BJ (cell line): ENCODE data around the gene ST8SIA3. TPM values are rescaled to one million over a fixed set of nuclear protein-coding genes. Genes with fewer than 3 reads are reported as not detected.

ENCODE experiments used
- CTCF ChIA-PET: fragments of 350-600 bp; formaldehyde crosslinking; extraction: SDS; loops from one replicate; lab custom pipeline; 2021; ENCODE audit warnings: antibody characterized with exemption, inconsistent platforms; lab: Yijun Ruan, JAX
- POLR2A ChIA-PET: fragments of 300-600 bp; sonication (Branson Sonifier 250); formaldehyde crosslinking; extraction: SDS; loops from one replicate; lab custom pipeline; 2021; ENCODE audit warnings: antibody characterized with exemption; lab: Charles Lee
- DNase-seq: peaks from one replicate; pipeline ENCODE4 v3.0.0-alpha.2; 2011; ENCODE audit warnings: low read depth
- H3K27me3 ChIP-seq: 2 replicates; pipeline ENCODE4 v1.6.0; 2011; ENCODE audit warnings: low read length; ENCODE audit not compliant: control insufficient read depth, insufficient read depth
- H3K36me3 ChIP-seq: 2 replicates; pipeline ENCODE4 v1.5.1; 2011; ENCODE audit warnings: low read length; ENCODE audit not compliant: control insufficient read depth, insufficient read depth
- H3K4me3 ChIP-seq: 2 replicates; pipeline ENCODE4 v1.5.1; 2011; ENCODE audit warnings: low read depth, mild to moderate bottlenecking, control low read depth, low read length
- polyA plus RNA-seq: library from polyadenylated mRNA; depleted of rRNA; stranded (reverse); fragments of >200 nt; gene quantifications from 2 replicates; pipeline ENCODE4 v1.2.3, GENCODE V29; 2011
- TF ChIP-seq, protein P1 (sequence below): IDR thresholded peaks from 2 replicates; pipeline ENCODE4 v1.5.1; 2011; ENCODE audit warnings: low read depth, mild to moderate bottlenecking, control low read depth, inconsistent platforms, low read length, moderate library complexity; ENCODE audit not compliant: insufficient read depth

The ST8SIA3 gene
- polyA plus RNA-seq, 1 experiment: not detected

DNA sequence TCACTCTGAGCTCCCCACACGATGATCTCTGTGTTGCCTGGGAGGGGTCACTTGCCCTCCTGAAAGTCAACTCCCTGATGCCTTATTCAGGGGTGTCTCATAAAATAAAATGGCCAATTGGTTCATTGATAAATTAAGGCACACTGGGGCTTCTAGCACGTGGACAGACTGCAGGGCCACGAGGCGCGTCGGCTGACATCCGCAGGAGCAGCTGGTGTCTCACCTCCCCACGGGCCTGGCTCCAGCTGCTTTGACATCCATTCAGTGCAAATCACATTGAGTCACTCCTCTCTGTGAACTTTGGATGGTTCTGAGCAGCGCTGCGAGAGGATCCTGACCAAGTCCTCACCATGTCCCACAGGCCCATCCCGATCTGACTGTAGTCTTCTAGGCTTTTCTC lies 4.6 kb upstream of the ST8SIA3 start:
- TF ChIP-seq, protein P1, sequence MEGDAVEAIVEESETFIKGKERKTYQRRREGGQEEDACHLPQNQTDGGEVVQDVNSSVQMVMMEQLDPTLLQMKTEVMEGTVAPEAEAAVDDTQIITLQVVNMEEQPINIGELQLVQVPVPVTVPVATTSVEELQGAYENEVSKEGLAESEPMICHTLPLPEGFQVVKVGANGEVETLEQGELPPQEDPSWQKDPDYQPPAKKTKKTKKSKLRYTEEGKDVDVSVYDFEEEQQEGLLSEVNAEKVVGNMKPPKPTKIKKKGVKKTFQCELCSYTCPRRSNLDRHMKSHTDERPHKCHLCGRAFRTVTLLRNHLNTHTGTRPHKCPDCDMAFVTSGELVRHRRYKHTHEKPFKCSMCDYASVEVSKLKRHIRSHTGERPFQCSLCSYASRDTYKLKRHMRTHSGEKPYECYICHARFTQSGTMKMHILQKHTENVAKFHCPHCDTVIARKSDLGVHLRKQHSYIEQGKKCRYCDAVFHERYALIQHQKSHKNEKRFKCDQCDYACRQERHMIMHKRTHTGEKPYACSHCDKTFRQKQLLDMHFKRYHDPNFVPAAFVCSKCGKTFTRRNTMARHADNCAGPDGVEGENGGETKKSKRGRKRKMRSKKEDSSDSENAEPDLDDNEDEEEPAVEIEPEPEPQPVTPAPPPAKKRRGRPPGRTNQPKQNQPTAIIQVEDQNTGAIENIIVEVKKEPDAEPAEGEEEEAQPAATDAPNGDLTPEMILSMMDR: no peak
- H3K36me3 ChIP-seq: no peaks in the 10 kb centered on the region
- CTCF ChIA-PET: no interaction called here
- peaks cover 10% of the 10 kb centered on the region for H3K27me3 ChIP-seq
- H3K4me3 ChIP-seq: no peak overlapping the region
- POLR2A ChIA-PET: no interaction called here
- DNase-seq: no peak

DNA sequence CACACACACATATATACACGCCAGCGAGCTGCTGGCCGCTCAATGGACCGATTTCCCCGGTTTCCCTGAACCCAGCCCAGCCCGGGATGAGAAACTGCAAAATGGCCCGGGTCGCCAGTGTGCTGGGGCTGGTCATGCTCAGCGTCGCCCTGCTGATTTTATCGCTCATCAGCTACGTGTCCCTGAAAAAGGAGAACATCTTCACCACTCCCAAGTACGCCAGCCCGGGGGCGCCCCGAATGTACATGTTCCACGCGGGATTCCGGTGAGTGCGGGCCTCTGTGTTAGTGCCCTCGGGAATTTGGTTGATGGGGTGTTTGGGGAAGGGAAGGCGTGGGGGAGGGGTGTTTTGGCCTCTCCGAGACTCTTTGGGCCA lies 392 bp downstream of the ST8SIA3 start:
- CTCF ChIA-PET: no interaction called here
- TF ChIP-seq, protein P1: no peak
- Histone ChIP-seq H3K27me3 (peaks cover 17% of the 10 kb centered on the region), H3K4me3 (no peak overlapping the region), H3K36me3 (no peaks in the 10 kb centered on the region)
- POLR2A ChIA-PET: no interaction called here
- DNase-seq: no peak

DNA sequence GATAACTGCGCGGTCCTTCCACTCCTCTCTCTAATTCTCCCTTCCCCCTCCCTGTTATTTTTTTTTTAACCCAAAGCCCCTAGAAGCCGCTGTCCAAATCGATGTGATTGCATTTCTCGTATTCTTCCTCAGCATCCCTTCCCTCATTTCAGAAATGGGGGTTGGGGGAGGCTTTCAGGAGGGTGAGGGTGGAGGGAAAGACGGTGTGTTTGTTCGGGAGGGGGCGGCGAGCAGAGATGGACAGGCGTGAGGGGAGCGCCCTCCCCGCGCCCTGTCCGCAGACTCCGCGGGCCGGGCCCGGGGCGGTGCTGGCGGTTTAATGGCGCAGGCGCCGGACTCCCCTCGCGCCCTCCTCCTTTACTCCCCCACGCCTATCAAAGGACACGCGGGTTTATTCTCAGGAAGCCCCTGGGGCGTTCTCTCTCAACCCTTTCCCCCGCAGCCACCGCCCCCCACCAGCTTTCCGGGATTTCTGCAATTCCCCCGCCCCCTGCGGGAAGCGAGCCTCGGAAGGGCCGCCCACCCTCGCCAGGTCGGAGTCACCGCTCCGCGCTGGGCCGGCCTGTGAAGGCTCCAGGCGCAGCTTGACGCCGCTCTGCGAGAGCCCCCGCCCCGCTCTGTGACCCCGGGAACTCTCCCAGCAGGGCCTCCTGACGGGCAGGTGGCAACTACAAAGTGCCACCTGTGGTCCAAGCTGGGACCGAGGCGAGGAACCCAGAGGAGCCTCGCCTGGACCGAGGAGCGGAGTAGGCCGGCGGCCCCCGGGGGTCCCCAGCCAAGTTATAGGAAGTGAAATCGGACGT lies 981 bp downstream of the ST8SIA3 start:
- H3K36me3 ChIP-seq: no peaks in the 10 kb centered on the region
- H3K4me3 ChIP-seq: no peak overlapping the region
- TF ChIP-seq, protein P1: no peak
- no peak for DNase-seq
- POLR2A ChIA-PET: no interaction called here
- CTCF ChIA-PET: no interaction called here
- H3K27me3 ChIP-seq: peaks cover 17% of the 10 kb centered on the region

GRCh38 chr18:57353940-57354461 lies 1.6 kb downstream of the ST8SIA3 start:
- H3K36me3 ChIP-seq: no peaks in the 10 kb centered on the region
- ChIA-PET CTCF (no interaction called here), POLR2A (no interaction called here)
- TF ChIP-seq, protein P1: no peak
- no peak for DNase-seq
- H3K4me3 ChIP-seq: no peak overlapping the region
- H3K27me3 ChIP-seq: peaks cover 17% of the 10 kb centered on the region

GRCh38 chr18:57359433-57359832 lies 7.1 kb downstream of the ST8SIA3 start:
- Histone ChIP-seq H3K36me3 (no peaks in the 10 kb centered on the region), H3K4me3 (no peak overlapping the region), H3K27me3 (no peaks in the 10 kb centered on the region)
- POLR2A ChIA-PET: no interaction called here
- TF ChIP-seq, protein P1: no peak
- DNase-seq: no peak
- CTCF ChIA-PET: no interaction called here
